Left ventricle myocardium inferior (tissue), 1 donor: Measurements from ENCODE around the gene ZKSCAN3. TPM values are rescaled to one million over a fixed set of nuclear protein-coding genes. Genes with fewer than 3 reads are reported as not detected.
"Not testable (repeated sequence)": the region's sequence is repeated elsewhere in the genome, so short reads cannot be mapped to it uniquely, and the experiment has no call there.

Experiments
- DNase-seq: peaks from one replicate; pipeline ENCODE4 v3.0.0-alpha.2; 2020
- H3K27ac ChIP-seq: fragments of 200-600 bp; replicated peaks from 2 replicates; pipeline ENCODE4 v1.8.0; 2021
- H3K27me3 ChIP-seq: fragments of 200-600 bp; 2 replicates; pipeline ENCODE4 v1.8.0; 2021; ENCODE audit warnings: low read depth
- H3K36me3 ChIP-seq: fragments of 200-600 bp; 2 replicates; pipeline ENCODE4 v1.8.0; 2021
- H3K4me1 ChIP-seq: fragments of 200-600 bp; 2 replicates; pipeline ENCODE4 v1.8.0; 2021
- H3K4me3 ChIP-seq: fragments of 200-600 bp; 2 replicates; pipeline ENCODE4 v1.8.0; 2021; ENCODE audit warnings: mild to moderate bottlenecking, moderate library complexity
- H3K9me3 ChIP-seq: fragments of 200-600 bp; replicated peaks from 2 replicates; pipeline ENCODE4 v1.8.0; 2021
- CTCF ChIP-seq: fragments of 200-600 bp; IDR thresholded peaks from 2 replicates; pipeline ENCODE4 v1.8.0; 2021; ENCODE audit warnings: antibody characterized with exemption, mild to moderate bottlenecking, borderline replicate concordance
- intact Hi-C: fragments of 100-400 bp; cut with micrococcal nuclease; formaldehyde crosslinking; loops from one replicate; pipeline ENCODE4 v1.11.0; 2022
- long read RNA-seq: library from polyadenylated mRNA; unstranded; transcript quantifications from one replicate; pipeline ENCODE4 v2.0.0, GENCODE V29; 2021
- total RNA-seq: library from RNA; stranded (reverse); fragmentation: NEBNext Ultra II Directional; extraction: Animal tissue kit (Norgen Biotek cat#: 25700); gene quantifications from one replicate; pipeline ENCODE4 v1.2.1, GENCODE V29; 2021
- donor health status: DM: no; HTN: yes; CAD: no; lungs with severe emphysema.

ZKSCAN3 gene
- total RNA-seq, result 4.1 TPM
- long read RNA-seq, full-length matches to known transcripts, result 1 of 7 reads
- long read RNA-seq, partial matches to known transcripts, result 2 of 7 reads
- long read RNA-seq, other reads (novel, unspliced or antisense), result 4 of 7 reads

DNA sequence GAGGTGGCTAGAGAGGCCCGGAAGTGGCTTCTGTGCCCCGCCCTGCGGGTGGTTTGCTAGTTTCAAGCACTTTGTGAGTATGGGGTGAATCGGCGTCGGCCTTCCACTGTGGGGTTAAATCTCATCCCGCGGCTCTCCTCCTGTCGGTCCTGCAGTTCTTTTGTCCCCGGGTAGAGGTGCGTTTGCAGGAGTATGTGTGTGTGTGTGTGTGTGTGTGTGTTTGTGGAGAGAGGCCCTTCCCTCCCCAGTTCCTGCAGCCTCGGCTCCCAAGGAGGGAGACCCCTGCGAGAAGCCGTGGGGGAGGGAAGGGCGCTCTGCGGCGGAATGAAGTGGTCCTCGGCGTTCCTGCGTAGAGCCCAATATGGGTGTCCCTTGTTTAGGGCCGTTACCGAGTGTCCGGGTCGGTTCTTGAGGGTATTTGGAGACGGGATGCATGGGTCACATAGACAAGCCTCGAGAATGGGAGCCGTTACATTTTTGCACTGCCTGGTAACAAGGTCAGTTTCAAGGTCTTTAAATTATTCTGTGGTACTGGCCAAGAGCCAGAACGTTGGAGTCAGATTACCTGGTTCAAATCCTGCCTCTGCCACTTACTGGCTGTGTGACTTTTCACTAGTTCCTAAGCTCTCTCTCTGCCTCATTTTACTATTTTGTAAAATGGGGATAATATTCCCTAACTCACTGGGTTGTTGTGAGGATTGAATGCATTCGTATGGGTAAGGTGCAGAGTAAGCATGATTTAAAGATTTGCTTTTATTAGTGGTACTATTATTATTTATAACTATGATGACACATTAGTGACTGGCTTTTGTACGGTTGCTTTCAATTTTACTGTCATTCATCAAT lies at the start of gene ZKSCAN3:
TSS of gene ZKSCAN3 (plus strand) at position 56 of the 846 bp plus-strand sequence. CDS start 9,640 bp downstream, outside the sequence.
- no peaks in the 10 kb centered on the region for H3K9me3 ChIP-seq
- TF ChIP-seq CTCF, result no peak
- H3K36me3 ChIP-seq, result no peaks in the 10 kb centered on the region
- intact Hi-C loops, result loop anchor here (10.0 kb wide), 1 partner anchor 215 kb away; no protein-coding TSS in a partner anchor
- peak; percentile 85 for DNase-seq
- H3K4me1 ChIP-seq, result peaks cover 45% of the 10 kb centered on the region
- peak within 1 kb of the TSS; percentile 82 for H3K27ac ChIP-seq
- no peaks in the 10 kb centered on the region for H3K27me3 ChIP-seq
- H3K4me3 ChIP-seq, result peak within 1 kb of the TSS; percentile 82

GRCh38 chr6:28303570-28303969 lies 46.2 kb upstream of the ZKSCAN3 start:
- TF ChIP-seq CTCF, result no peak
- intact Hi-C loops, result no loop called here
- peaks cover 27% of the 10 kb centered on the region for H3K9me3 ChIP-seq

DNA sequence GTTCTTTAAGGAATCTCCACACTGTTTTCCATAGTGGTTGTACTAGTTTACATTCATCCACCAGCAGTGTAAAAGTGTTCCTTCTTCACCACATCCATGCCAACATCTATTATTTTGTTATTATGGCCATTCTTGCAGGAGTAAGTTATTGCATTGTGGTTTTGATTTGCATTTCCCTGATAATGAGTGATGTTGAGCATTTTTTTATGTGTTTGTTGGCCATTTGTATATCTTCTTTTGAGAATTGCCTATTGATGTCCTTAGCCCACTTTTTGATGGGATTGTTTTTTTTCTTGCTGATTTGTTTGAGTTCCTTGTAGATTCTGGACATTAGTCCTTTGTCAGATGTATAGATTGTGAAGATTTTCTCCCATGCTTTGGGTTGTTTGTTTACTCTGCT lies 43.4 kb upstream of the ZKSCAN3 start:
- DNase-seq, H3K27ac ChIP-seq: not testable (repeated sequence)

More at GRCh38 chr6:28303570-28303969, 46.2 kb upstream of the ZKSCAN3 start:
- no peaks in the 10 kb centered on the region for H3K27me3 ChIP-seq
- no peaks in the 10 kb centered on the region for H3K4me1 ChIP-seq
- H3K27ac ChIP-seq, result no peak overlapping the region
- peaks cover 20% of the 10 kb centered on the region for H3K36me3 ChIP-seq
- DNase-seq, result no peak
- no peak overlapping the region for H3K4me3 ChIP-seq

GRCh38 chr6:28311139-28311823 lies 38.5 kb upstream of the ZKSCAN3 start:
- intact Hi-C loops, result no loop called here
- Histone ChIP-seq H3K36me3 (peaks cover 5% of the 10 kb centered on the region), H3K4me3 (no peak overlapping the region), H3K9me3 (peaks cover 25% of the 10 kb centered on the region), H3K27ac (no peak overlapping the region), H3K4me1 (no peaks in the 10 kb centered on the region), H3K27me3 (no peaks in the 10 kb centered on the region)
- DNase-seq, result no peak
- TF ChIP-seq CTCF, result no peak

More for the DNA sequence above, 43.4 kb upstream of the ZKSCAN3 start:
- H3K36me3 ChIP-seq, intact Hi-C loops, H3K4me1 ChIP-seq, H3K27me3 ChIP-seq, H3K4me3 ChIP-seq: not testable (repeated sequence)
- H3K9me3 ChIP-seq, result peaks cover 30% of the 10 kb centered on the region

- Histone ChIP-seq H3K9me3 (peaks cover 9% of the 10 kb centered on the region), H3K36me3 (peaks cover 5% of the 10 kb centered on the region), H3K4me3 (no peak overlapping the region), H3K27ac (no peak overlapping the region), H3K4me1 (no peaks in the 10 kb centered on the region), H3K27me3 (no peaks in the 10 kb centered on the region)
- no peak for TF ChIP-seq CTCF
- no peak for DNase-seq
- intact Hi-C loops, result no loop called here
Observed at GRCh38 chr6:28312939-28313338, 36.8 kb upstream of the ZKSCAN3 start.
